ENCODE results near the gene NRXN3. TPM values are rescaled to one million over a fixed set of nuclear protein-coding genes. Genes with fewer than 3 reads are reported as not detected.

Gene NRXN3
- total RNA-seq, 1 donor from 2014 or later: 18.0 TPM

DNA sequence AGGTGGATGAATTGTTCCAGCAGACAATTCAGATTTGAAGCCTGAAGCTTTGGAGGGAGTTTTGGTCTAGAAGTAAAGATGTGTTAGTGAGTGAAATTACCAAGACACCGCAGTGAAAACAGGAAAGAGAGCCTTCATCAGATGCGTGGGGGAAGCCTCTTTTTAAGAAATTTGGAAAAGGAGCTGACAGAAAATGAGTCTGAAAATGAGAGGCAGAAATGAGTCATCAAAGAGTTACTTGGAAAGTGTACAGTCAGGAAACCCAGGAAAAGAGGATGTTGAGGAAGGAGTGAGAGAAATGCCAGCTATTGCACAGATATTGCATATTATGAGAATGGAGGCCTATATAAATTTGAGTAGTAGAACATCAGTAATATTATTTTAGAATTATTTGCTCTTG is 520.7 kb downstream of the NRXN3 start:
- TF ChIP-seq, protein P1, sequence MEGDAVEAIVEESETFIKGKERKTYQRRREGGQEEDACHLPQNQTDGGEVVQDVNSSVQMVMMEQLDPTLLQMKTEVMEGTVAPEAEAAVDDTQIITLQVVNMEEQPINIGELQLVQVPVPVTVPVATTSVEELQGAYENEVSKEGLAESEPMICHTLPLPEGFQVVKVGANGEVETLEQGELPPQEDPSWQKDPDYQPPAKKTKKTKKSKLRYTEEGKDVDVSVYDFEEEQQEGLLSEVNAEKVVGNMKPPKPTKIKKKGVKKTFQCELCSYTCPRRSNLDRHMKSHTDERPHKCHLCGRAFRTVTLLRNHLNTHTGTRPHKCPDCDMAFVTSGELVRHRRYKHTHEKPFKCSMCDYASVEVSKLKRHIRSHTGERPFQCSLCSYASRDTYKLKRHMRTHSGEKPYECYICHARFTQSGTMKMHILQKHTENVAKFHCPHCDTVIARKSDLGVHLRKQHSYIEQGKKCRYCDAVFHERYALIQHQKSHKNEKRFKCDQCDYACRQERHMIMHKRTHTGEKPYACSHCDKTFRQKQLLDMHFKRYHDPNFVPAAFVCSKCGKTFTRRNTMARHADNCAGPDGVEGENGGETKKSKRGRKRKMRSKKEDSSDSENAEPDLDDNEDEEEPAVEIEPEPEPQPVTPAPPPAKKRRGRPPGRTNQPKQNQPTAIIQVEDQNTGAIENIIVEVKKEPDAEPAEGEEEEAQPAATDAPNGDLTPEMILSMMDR (IDR thresholded peaks at IDR 0.05; ENCODE audit: insufficient read depth, low read depth, low read length): no peak
- TF ChIP-seq EZH2 (IDR thresholded peaks at IDR 0.05; ENCODE audit: insufficient read depth, low read length): no peak
- Histone ChIP-seq H3K27ac (ENCODE audit: low read depth, low read length) (no peak overlapping the region), H2AFZ (ENCODE audit: low read depth, low read length) (no peak overlapping the region), H4K20me1 (ENCODE audit: insufficient read depth, low read length) (no peaks in the 10 kb centered on the region), H3K79me2 (ENCODE audit: insufficient read depth, low read length) (no peaks in the 10 kb centered on the region), H3K4me2 (ENCODE audit: low read length) (no peak overlapping the region), H3K4me3 (ENCODE audit: insufficient read depth, low read depth, low read length) (no peak overlapping the region), H3K9ac (ENCODE audit: low read length) (no peak overlapping the region), H3K4me1 (ENCODE audit: insufficient read depth, low read length) (peaks cover 5% of the 10 kb centered on the region), H3K36me3 (ENCODE audit: insufficient read depth, low read length) (no peaks in the 10 kb centered on the region), H3K9me3 (ENCODE audit: insufficient read depth, low read depth, low read length) (no peaks in the 10 kb centered on the region), H3K27me3 (ENCODE audit: insufficient read depth, low read length) (no peaks in the 10 kb centered on the region)
- DNase-seq (ENCODE audit: low read depth): peak; percentile 10
- Mint-ChIP-seq H3K36me3 (ENCODE audit: low read depth, unreplicated experiment) (no peaks in the 10 kb centered on the region), H3K27ac (ENCODE audit: unreplicated experiment) (no peak overlapping the region), H3K4me3 (ENCODE audit: unreplicated experiment) (no peak overlapping the region), H3K4me1 (ENCODE audit: low read depth, unreplicated experiment) (peaks cover 10% of the 10 kb centered on the region), H3K27me3 (ENCODE audit: low read depth, unreplicated experiment) (no peaks in the 10 kb centered on the region), H3K9me3 (ENCODE audit: unreplicated experiment) (no peaks in the 10 kb centered on the region)
- FAIRE-seq: no peak

DNA sequence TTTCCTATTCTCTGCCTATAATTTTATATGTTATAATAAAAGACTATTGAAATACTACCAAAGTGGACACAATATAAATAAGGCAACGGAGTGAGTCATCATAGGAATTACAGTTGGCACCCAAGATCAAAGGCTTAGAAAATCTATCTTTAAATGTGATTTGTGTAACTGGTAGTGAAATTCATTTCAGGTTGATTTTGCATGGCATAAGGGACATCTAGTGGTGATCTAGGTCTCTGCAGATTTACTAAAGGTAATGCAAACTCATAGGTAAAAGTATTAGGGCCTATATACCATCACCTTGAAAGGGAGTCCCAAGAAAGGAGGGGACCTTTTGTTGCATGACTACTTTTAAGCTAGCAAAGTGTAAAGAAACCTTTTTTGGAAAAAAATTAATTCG is 527.2 kb downstream of the NRXN3 start:
- no peaks in the 10 kb centered on the region for H3K9me3 ChIP-seq (ENCODE audit: insufficient read depth, low read depth, low read length)
- H3K27ac ChIP-seq (ENCODE audit: low read depth, low read length): no peak overlapping the region
- Mint-ChIP-seq H3K27ac (ENCODE audit: unreplicated experiment) (no peak overlapping the region), H3K36me3 (ENCODE audit: low read depth, unreplicated experiment) (no peaks in the 10 kb centered on the region), H3K9me3 (ENCODE audit: unreplicated experiment) (no peaks in the 10 kb centered on the region), H3K4me1 (ENCODE audit: low read depth, unreplicated experiment) (peaks cover 9% of the 10 kb centered on the region), H3K27me3 (ENCODE audit: low read depth, unreplicated experiment) (peaks cover 2% of the 10 kb centered on the region), H3K4me3 (ENCODE audit: unreplicated experiment) (no peak overlapping the region)
- H3K9ac ChIP-seq (ENCODE audit: low read length): no peak overlapping the region
- no peak overlapping the region for H2AFZ ChIP-seq (ENCODE audit: low read depth, low read length)
- H3K79me2 ChIP-seq (ENCODE audit: insufficient read depth, low read length): no peaks in the 10 kb centered on the region
- no peaks in the 10 kb centered on the region for H3K36me3 ChIP-seq (ENCODE audit: insufficient read depth, low read length)
- FAIRE-seq: no peak
- H3K4me1 ChIP-seq (ENCODE audit: insufficient read depth, low read length): no peaks in the 10 kb centered on the region
- peak; percentile 23 for DNase-seq (ENCODE audit: low read depth)
- TF ChIP-seq, protein P1 (IDR thresholded peaks at IDR 0.05; ENCODE audit: insufficient read depth, low read depth, low read length): peak; percentile 67
- no peak for TF ChIP-seq EZH2 (IDR thresholded peaks at IDR 0.05; ENCODE audit: insufficient read depth, low read length)
- no peak overlapping the region for H3K4me2 ChIP-seq (ENCODE audit: low read length)
- H3K4me3 ChIP-seq (ENCODE audit: insufficient read depth, low read depth, low read length): no peak overlapping the region
- no peaks in the 10 kb centered on the region for H4K20me1 ChIP-seq (ENCODE audit: insufficient read depth, low read length)
- H3K27me3 ChIP-seq (ENCODE audit: insufficient read depth, low read length): no peaks in the 10 kb centered on the region

DNA sequence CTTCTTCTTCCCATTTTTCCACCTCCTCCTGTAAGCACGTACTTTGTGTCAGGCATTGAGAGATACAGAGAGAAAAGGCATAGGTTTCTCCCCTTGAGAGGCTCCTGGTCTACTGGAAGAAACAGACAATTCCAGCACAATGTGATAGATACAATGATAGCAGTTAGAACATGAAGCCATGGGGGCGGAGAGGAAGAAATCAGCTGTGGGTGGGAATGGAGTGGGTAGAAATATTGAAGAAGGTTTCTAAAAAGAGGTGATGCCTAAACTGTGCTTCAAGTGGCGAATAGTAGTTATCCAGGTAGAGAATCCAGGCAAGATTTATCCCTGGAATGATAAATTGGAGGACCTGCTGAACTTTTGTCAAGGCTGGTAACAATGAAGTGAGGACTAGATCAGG is 528.8 kb downstream of the NRXN3 start:
- Mint-ChIP-seq H3K27me3 (ENCODE audit: low read depth, unreplicated experiment) (peaks cover 2% of the 10 kb centered on the region), H3K36me3 (ENCODE audit: low read depth, unreplicated experiment) (no peaks in the 10 kb centered on the region), H3K27ac (ENCODE audit: unreplicated experiment) (no peak overlapping the region), H3K9me3 (ENCODE audit: unreplicated experiment) (no peaks in the 10 kb centered on the region), H3K4me1 (ENCODE audit: low read depth, unreplicated experiment) (peaks cover 9% of the 10 kb centered on the region), H3K4me3 (ENCODE audit: unreplicated experiment) (no peak overlapping the region)
- Histone ChIP-seq H3K4me2 (ENCODE audit: low read length) (no peak overlapping the region), H3K4me1 (ENCODE audit: insufficient read depth, low read length) (no peaks in the 10 kb centered on the region), H3K4me3 (ENCODE audit: insufficient read depth, low read depth, low read length) (no peak overlapping the region), H2AFZ (ENCODE audit: low read depth, low read length) (no peak overlapping the region), H3K27ac (ENCODE audit: low read depth, low read length) (no peak overlapping the region), H3K36me3 (ENCODE audit: insufficient read depth, low read length) (no peaks in the 10 kb centered on the region), H3K27me3 (ENCODE audit: insufficient read depth, low read length) (no peaks in the 10 kb centered on the region), H3K79me2 (ENCODE audit: insufficient read depth, low read length) (no peaks in the 10 kb centered on the region), H3K9ac (ENCODE audit: low read length) (no peak overlapping the region), H3K9me3 (ENCODE audit: insufficient read depth, low read depth, low read length) (no peaks in the 10 kb centered on the region), H4K20me1 (ENCODE audit: insufficient read depth, low read length) (no peaks in the 10 kb centered on the region)
- no peak for DNase-seq (ENCODE audit: low read depth)
- no peak for TF ChIP-seq EZH2 (IDR thresholded peaks at IDR 0.05; ENCODE audit: insufficient read depth, low read length)
- TF ChIP-seq, protein P1 (IDR thresholded peaks at IDR 0.05; ENCODE audit: insufficient read depth, low read depth, low read length): no peak
- no peak for FAIRE-seq

All from astrocyte (in vitro differentiated cells and primary cell).